HG02970 (cell line): ENCODE measurements around the gene OSTC.
A peak's percentile ranks its signal among the peaks of the same experiment; 100 is the strongest.

Experiments
- ATAC-seq: cut with Tn5 transposase; IDR thresholded peaks from one replicate; pipeline ENCODE4 v1.9.1; 2021; ENCODE audit warnings: mild to moderate bottlenecking, moderate library complexity, moderate number of reproducible peaks; ENCODE audit not compliant: unreplicated experiment, low FRiP score

Gene OSTC

DNA sequence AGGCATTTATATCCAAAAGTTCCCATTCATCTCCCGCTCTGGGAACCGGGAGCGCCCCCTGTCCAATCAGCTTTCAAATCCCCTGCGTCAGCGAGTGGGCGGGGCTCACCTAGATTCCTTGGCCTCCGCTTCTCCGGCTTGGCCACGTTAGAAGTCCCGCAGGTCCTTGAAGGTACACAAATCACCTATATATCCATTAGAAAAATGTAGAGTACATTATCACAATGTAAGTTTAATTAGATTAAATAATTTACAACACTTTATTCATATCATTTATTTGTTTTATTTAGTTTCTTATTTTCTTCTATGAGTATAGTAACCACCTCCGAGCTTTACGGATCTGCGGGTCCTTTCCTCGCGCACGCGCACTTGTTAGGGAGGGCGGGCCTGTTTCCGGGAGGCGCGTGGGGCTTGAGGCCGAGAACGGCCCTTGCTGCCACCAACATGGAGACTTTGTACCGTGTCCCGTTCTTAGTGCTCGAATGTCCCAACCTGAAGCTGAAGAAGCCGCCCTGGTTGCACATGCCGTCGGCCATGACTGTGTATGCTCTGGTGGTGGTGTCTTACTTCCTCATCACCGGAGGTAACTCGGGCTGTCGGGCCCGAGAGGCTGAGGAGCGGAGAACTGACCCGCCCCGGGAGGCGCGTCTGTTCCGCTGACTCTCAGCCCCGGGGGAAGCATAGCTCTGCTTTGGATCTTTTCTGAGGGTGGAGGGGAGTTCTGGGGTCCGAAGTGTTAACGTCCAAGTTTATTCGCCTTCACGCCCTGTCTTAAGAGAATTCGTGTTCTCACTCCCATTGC is at the start of gene OSTC:
TSS of gene OSTC (plus strand) at position 388 of the 802 bp plus-strand sequence. CDS start at position 445, 57 bp downstream.
- peak; percentile 97 for ATAC-seq

DNA sequence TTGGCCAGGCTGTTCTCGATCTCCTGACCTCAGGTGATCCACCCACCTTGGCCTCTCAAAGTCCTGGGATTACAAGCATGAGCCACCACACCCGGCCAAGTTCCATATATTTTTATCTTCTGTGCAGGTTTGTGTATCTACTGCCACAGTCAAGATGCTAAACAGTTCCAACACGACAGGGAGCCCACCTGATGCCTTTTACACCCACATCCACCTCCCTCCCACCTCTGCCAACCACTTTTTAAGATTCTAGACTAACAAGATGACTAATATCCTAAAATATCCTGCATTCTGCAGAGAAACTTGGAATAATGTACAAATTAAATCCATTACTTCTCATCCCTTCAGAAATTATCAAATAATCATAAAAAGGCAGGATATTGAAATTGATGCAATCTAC is 49.3 kb upstream of the OSTC start:
- ATAC-seq, result no peak

- ATAC-seq, result no peak
Measured at GRCh38 chr4:108601532-108601931, 48.9 kb upstream of the OSTC start.

GRCh38 chr4:108602163-108602562 is 48.2 kb upstream of the OSTC start:
- ATAC-seq, result no peak

DNA sequence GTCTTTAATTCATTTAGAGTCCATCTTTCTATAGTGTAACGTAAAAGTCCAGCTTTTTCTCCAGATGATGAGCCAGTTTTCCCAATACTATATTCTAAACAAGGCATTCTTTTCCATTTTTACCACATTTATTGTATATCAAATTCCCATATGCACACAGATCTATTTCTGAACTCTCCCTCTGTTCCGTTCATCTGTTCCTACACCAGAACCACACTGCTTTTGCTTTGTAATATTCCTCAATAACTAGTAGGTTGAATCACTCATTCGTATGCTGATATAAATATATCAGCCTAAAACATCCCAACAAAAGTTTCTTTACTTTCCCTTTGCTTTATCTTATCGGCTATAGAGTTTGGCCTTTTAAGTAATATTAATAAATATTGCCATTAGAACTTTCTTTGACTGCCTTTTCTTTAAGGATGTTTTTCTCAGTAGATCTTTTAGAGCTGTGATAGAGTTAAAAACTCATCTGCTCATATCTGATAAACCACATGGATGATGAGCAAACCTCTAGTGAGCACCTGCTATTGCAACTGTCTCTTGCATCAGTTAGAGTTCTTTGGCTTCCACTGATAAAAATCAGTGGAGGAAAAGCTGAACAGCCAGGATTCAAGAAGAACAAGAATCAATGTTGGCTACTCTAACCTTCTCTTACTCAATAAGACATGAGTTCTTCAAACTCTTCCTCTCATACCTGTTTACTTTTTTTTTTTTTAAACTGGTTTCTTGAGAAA is 43.2 kb upstream of the OSTC start:
- ATAC-seq, result no peak

GRCh38 chr4:108611365-108611764 is 39.0 kb upstream of the OSTC start:
- no peak for ATAC-seq

DNA sequence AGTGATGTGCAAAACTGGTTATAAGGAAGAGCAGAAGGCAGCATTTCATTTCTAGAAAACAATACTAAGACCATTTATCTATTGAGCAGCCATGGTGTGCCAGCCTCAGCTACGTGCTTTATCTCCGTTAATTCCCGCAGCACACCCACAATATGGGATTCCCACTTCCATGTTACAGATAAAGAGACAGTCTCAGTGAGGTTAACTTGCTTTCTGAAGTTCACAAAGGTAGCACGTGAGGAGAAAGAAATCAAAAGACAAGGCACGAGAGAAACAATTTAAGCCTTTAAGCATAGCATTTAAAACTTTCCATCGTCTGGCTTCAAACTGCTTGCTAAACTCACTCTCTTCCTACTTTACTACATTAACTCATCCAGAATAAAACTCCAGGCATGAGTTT is 38.0 kb upstream of the OSTC start:
- ATAC-seq, result no peak

- no peak for ATAC-seq
Measured at GRCh38 chr4:108619372-108620100, 30.9 kb upstream of the OSTC start.

GRCh38 chr4:108620101-108620932 is 30.1 kb upstream of the OSTC start, which contains the start of gene RPL34:
RPL34 (plus strand) TSS chr4:108620576; CDS start chr4:108621960, 1,384 bp downstream.
- peak; percentile 100 for ATAC-seq

DNA sequence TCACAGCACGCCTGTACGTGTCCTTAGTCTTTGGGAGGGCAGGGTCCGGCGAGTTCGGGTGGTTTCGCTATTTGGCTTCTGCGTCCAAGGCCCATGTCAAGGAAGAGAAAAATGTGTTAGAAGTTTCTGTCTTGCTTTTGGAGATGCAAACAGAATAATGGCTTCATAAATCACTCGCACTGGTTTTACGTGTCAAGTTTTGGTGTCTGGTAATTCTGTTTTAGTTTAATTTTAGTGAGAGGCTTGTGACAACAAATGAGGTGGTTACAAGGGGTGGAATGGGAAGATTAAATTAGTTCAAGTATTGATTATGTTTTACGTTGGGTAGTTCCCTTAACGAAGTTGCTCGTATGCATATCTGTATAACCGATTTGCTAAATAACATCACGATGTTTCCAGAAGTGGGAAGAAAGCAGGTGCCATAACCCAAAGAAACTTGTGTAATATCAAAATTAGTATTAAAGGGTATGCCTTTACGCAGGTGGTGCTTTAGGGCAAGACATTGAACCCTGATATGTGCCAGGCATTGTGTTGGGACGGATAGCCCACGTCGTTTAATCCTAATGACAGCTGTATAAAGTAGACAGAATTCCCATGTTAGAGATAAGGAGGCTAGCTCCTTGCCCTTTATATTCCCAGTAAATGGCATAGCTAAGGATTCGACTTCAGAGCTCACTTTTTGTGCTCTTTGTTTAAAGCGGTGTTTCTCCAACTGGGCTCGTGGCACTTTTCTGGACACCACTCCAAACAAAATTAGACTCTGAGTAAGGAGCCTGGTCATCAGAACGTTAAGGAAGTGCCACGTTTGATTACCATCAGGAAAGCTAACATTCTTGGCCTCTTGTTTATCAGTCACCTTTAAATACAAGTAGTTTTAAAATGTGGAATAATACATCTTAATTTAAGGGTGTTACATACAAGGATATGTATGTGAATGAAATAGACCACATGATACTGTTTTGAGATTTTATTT is 29.2 kb upstream of the OSTC start:
- ATAC-seq, result no peak

DNA sequence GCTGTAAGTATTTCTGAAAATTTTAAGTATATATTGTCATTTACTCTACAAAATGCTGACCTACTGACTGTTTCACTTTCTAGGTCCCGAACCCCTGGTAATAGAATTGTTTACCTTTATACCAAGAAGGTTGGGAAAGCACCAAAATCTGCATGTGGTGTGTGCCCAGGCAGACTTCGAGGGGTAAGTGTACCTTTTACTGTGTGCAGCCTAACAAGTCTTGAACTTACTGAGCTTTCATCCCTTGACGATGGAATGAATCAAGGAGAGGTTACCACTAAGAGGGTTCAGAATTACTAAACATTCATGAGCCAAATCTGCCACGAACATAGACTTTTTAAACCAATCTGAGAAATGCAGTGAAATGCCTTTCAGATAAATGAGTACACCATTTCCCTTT is 28.4 kb upstream of the OSTC start:
- no peak for ATAC-seq

- no peak for ATAC-seq
Measured at GRCh38 chr4:108622828-108623227, 27.6 kb upstream of the OSTC start.

GRCh38 chr4:108624263-108625056 is 25.9 kb upstream of the OSTC start:
- ATAC-seq, result no peak

GRCh38 chr4:108626056-108626455 is 24.3 kb upstream of the OSTC start:
- ATAC-seq, result no peak

GRCh38 chr4:108628411-108628810 is 22.0 kb upstream of the OSTC start:
- no peak for ATAC-seq

GRCh38 chr4:108635070-108635655 is 15.2 kb upstream of the OSTC start:
- no peak for ATAC-seq

- no peak for ATAC-seq
Measured at GRCh38 chr4:108636246-108636645, 14.2 kb upstream of the OSTC start.

DNA sequence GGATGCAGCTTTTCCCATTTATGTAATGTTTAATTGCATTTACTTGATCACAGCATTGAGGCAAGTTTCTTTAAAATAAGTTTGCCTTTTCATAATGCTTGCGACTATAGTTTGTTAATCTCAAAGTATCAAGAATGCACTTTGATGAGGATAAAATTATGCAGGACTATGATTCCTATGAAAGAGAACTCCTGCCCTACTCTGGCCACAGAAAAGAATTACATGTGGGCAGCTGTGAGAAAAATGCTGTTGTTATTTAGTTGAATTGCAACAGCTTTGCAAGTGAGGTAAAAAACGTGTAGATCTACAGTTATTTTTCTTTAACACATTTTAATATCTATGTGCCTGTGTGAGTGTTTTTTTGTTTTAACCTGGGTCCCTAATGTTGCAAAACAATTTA is 12.5 kb upstream of the OSTC start:
- no peak for ATAC-seq
